GM12878 (cell line): Measurements from ENCODE around the gene ERC1. TPM values are rescaled to one million over a fixed set of nuclear protein-coding genes. Genes with fewer than 3 reads are reported as not detected.
A peak's percentile ranks its signal among the peaks of the same experiment; 100 is the strongest.

Experiments used
- ATAC-seq: fragments of 200-7000 bp; cut with Tn5 transposase; 3 replicates; pipeline ENCODE4 v1.9.1; 2020; ENCODE audit warnings: mild to moderate bottlenecking, moderate library complexity
- BruUV-seq: library from RNA; stranded (reverse); fragments of 400-500 nt; replicated peaks from 2 replicates; lab custom pipeline; 2021; lab: Mats Ljungman, UMichigan
- CTCF ChIA-PET: fragments of 300-600 bp; sonication (Branson Sonifier 250); formaldehyde crosslinking; extraction: SDS; loops from one replicate; lab custom pipeline; 2021; ENCODE audit warnings: inconsistent platforms; lab: Yijun Ruan, JAX
- POLR2A ChIA-PET: fragments of 350-600 bp; formaldehyde crosslinking; extraction: SDS; loops from one replicate; lab custom pipeline; 2021; ENCODE audit warnings: inconsistent platforms; lab: Charles Lee
- RAD21 ChIA-PET: fragments of 300-600 bp; sonication (Branson Sonifier 250); formaldehyde crosslinking; loops from one replicate; lab custom pipeline; 2023; ENCODE audit warnings: antibody characterized with exemption; ENCODE audit not compliant: unreplicated experiment; lab: Charles Lee
- SMC1A ChIA-PET: fragments of 300-600 bp; sonication (Branson Sonifier 250); formaldehyde crosslinking; loops from one replicate; lab custom pipeline; 2023; ENCODE audit not compliant: unreplicated experiment, uncharacterized antibody; lab: Charles Lee
- DNase-seq: peaks from one replicate; pipeline ENCODE4 v3.0.0-alpha.2; 2011; ENCODE audit warnings: low read depth, low spot score
- FAIRE-seq: peaks from 3 replicates; lab custom pipeline; 2011; peaks lifted over from hg19 to GRCh38; lab: Jason Lieb, UNC
- H2AFZ ChIP-seq: 2 replicates; pipeline ENCODE4 v1.6.0; 2011; ENCODE audit warnings: low read depth, low read length, control low read depth; ENCODE audit not compliant: control insufficient read depth
- H3K27ac ChIP-seq: 2 replicates; pipeline ENCODE4 v1.5.1; 2011; ENCODE audit warnings: control low read depth; ENCODE audit not compliant: control insufficient read depth, insufficient read depth
- H3K27me3 ChIP-seq, 2 experiments: replicated peaks in 1 of 2; 2 replicates each; pipeline versions ENCODE4 v1.6.0 to v1.6.1; 2011; ENCODE audit warnings: low read length in 1 of 2; ENCODE audit not compliant: control insufficient read depth in 2 of 2, insufficient read depth in 2 of 2
- H3K36me3 ChIP-seq, 2 experiments: 2 replicates each; pipeline ENCODE4 v1.5.1; 2011; ENCODE audit warnings: low read length in 1 of 2; ENCODE audit not compliant: control insufficient read depth in 2 of 2, insufficient read depth in 2 of 2
- H3K4me1 ChIP-seq: 2 replicates; pipeline ENCODE4 v1.6.1; 2011; ENCODE audit warnings: mild to moderate bottlenecking, low read length, moderate library complexity, mixed read lengths; ENCODE audit not compliant: control insufficient read depth, insufficient read depth
- H3K4me2 ChIP-seq: 2 replicates; pipeline ENCODE4 v1.6.0; 2011; ENCODE audit warnings: control low read depth; ENCODE audit not compliant: control insufficient read depth, insufficient read depth
- H3K4me3 ChIP-seq: fragments of 200-600 bp; sonication (generic); 2 replicates; pipeline ENCODE4 v1.5.1; 2016
- H3K79me2 ChIP-seq: 2 replicates; pipeline ENCODE4 v1.6.0; 2011; ENCODE audit warnings: low read length; ENCODE audit not compliant: control insufficient read depth, insufficient read depth
- H3K9ac ChIP-seq: 2 replicates; pipeline ENCODE4 v1.8.0; 2011; ENCODE audit warnings: low read length, control low read depth, mixed read lengths; ENCODE audit not compliant: control insufficient read depth, insufficient read depth
- H3K9me3 ChIP-seq: replicated peaks from 3 replicates; pipeline ENCODE4 v1.5.1; 2011; ENCODE audit warnings: mild to moderate bottlenecking, low read length; ENCODE audit not compliant: control insufficient read depth, insufficient read depth
- H4K20me1 ChIP-seq: 2 replicates; pipeline ENCODE4 v1.6.0; 2011; ENCODE audit not compliant: control insufficient read depth, insufficient read depth
- ATF7 ChIP-seq: fragments of 450-650 bp; IDR thresholded peaks from 2 replicates; pipeline ENCODE4 v1.6.1; 2016; ENCODE audit warnings: low read depth, mild to moderate bottlenecking
- CBFB ChIP-seq: IDR thresholded peaks from 2 replicates; pipeline ENCODE4 v1.6.1; 2016; ENCODE audit warnings: antibody characterized with exemption, low read depth
- ELK1 ChIP-seq: IDR thresholded peaks from 2 replicates; pipeline ENCODE4 v1.6.1; 2012; ENCODE audit warnings: low read depth, low read length, improper control_type of control experiment
- EP300 ChIP-seq, 2 experiments: fragments of 150-350 bp in 1 of 2; IDR thresholded peaks; 2 replicates each; pipeline ENCODE4 v1.6.1; 2011 to 2012; ENCODE audit warnings: low read depth in 2 of 2, low read length in 2 of 2, borderline replicate concordance in 1 of 2, improper control_type of control experiment in 1 of 2, inconsistent platforms in 1 of 2; ENCODE audit not compliant: control insufficient read depth in 1 of 2
- FOS ChIP-seq: IDR thresholded peaks from 3 replicates; pipeline ENCODE4 v1.6.1; 2011; ENCODE audit warnings: borderline replicate concordance; ENCODE audit not compliant: insufficient read length; ENCODE audit errors: extremely low read depth
- HDAC2 ChIP-seq: fragments of 200-600 bp; sonication (generic); IDR thresholded peaks from 2 replicates; pipeline ENCODE4 v1.6.1; 2017
- KDM1A ChIP-seq: fragments of 200-600 bp; sonication (generic); IDR thresholded peaks from 2 replicates; pipeline ENCODE4 v1.6.1; 2016; ENCODE audit warnings: borderline replicate concordance
- MXI1 ChIP-seq: fragments of 150-350 bp; IDR thresholded peaks from 2 replicates; pipeline ENCODE4 v1.6.1; 2011; ENCODE audit warnings: low read depth, mild to moderate bottlenecking, inconsistent platforms, low read length, improper control_type of control experiment
- PAX8 ChIP-seq: fragments of 450-650 bp; IDR thresholded peaks from 2 replicates; pipeline ENCODE4 v1.6.1; 2017; ENCODE audit warnings: mild to moderate bottlenecking, moderate library complexity
- POLR2AphosphoS5 ChIP-seq: IDR thresholded peaks from 2 replicates; pipeline ENCODE4 v1.6.1; 2011; ENCODE audit warnings: mild to moderate bottlenecking, low read length, inconsistent platforms
- SIN3A ChIP-seq: IDR thresholded peaks from 2 replicates; pipeline ENCODE4 v1.6.1; 2012; ENCODE audit warnings: low read depth, low read length, improper control_type of control experiment
- SKIL ChIP-seq: fragments of 450-650 bp; IDR thresholded peaks from 2 replicates; pipeline ENCODE4 v1.6.1; 2017; ENCODE audit warnings: mild to moderate bottlenecking, low read depth, inconsistent platforms; ENCODE audit not compliant: poor library complexity, severe bottlenecking
- SPI1 ChIP-seq: IDR thresholded peaks from 2 replicates; pipeline ENCODE4 v1.6.1; 2011; ENCODE audit warnings: low read depth, mild to moderate bottlenecking, low read length, moderate library complexity, borderline replicate concordance; ENCODE audit not compliant: insufficient read depth
- SREBF2 ChIP-seq: IDR thresholded peaks from 2 replicates; pipeline ENCODE4 v1.6.1; 2012; ENCODE audit warnings: mild to moderate bottlenecking, low read length
- SRF ChIP-seq, 2 experiments: IDR thresholded peaks; 2 replicates each; pipeline ENCODE4 v1.6.1; 2011; ENCODE audit warnings: low read depth in 2 of 2, low read length in 2 of 2, mild to moderate bottlenecking in 1 of 2, moderate library complexity in 1 of 2
- USF1 ChIP-seq: IDR thresholded peaks from 2 replicates; pipeline ENCODE4 v1.6.1; 2011; ENCODE audit warnings: borderline replicate concordance, low read depth, mild to moderate bottlenecking, moderate library complexity, mixed read lengths, low read length; ENCODE audit not compliant: insufficient read depth; ENCODE audit errors: extremely low read length
- ZNF687 ChIP-seq: fragments of 450-650 bp; IDR thresholded peaks from 2 replicates; pipeline ENCODE4 v1.6.1; 2017; ENCODE audit warnings: mild to moderate bottlenecking, moderate library complexity
- WGBS: methylation state at CpG from one replicate; pipeline ENCODE4 v1.1.6; 2016; ENCODE audit warnings: low lambda C conversion rate; ENCODE audit not compliant: insufficient replicate concordance, insufficient coverage; ENCODE audit errors: missing lambda C conversion rate; 5-methylcytosine and 5-hydroxymethylcytosine counted together
- in situ Hi-C: fragments of 300-500 bp; cut with MboI; formaldehyde crosslinking; loops from 9 replicates; pipeline ENCODE4 v1.14.3; 2018; ENCODE audit warnings: mixed read lengths
- intact Hi-C: fragments of 100-400 bp; cut with micrococcal nuclease; formaldehyde crosslinking; loops from one replicate; pipeline ENCODE4 v1.14.2; 2022; ENCODE audit not compliant: unreplicated experiment
- polyA plus RNA-seq, 11 experiments: library from polyadenylated mRNA; depleted of rRNA in 4 of 11; unstranded in 6 of 11; stranded (reverse) in 5 of 11; fragments of >200 nt; fragmentation: Nextera tagmentation in 4 of 11; fragmentation: Illumina TruSeq in 1 of 11; extraction: Ambion mirVana in 4 of 11; extraction: Trizol in 1 of 11; gene quantifications; 1 replicate in 1 of 11; 2 replicates in 10 of 11; pipeline versions ENCODE4 v1.2.1 to v1.2.3, GENCODE V29; 2011 to 2016; ENCODE audit warnings: inconsistent platforms in 2 of 11, missing spikeins in 2 of 11, low read depth in 1 of 11
- total RNA-seq, 4 experiments: library from RNA; depleted of rRNA in 3 of 4; stranded (reverse); fragments of >200 nt in 3 of 4; fragmentation: Illumina TruSeq in 1 of 4; extraction: Trizol in 1 of 4; gene quantifications; 2 replicates each; pipeline versions ENCODE4 v1.2.1 to v1.2.3, GENCODE V29; 2013 to 2021

ERC1 gene
- total and polyA plus RNA-seq, 10 of the 15 experiments (the other 5 are each of a cell fraction or from before 2014, with no cell fraction given) = 0.75 to 8.0 (median 5.0) TPM

GRCh38 chr12:1272142-1272541, 281.1 kb downstream of the ERC1 start:
- peak; percentile 68 for ATAC-seq
- FAIRE-seq = no peak
- SMC1A ChIA-PET = interaction anchor here (0.8 to 1.1 kb wide), 3 partner anchors 16 to 154 kb away, joined by 3 to 4 read pairs (median 3); no protein-coding TSS in a partner anchor
- no peak for TF ChIP-seq MXI1
- no peak for TF ChIP-seq SREBF2
- TF ChIP-seq ELK1 = no peak
- no peak for TF ChIP-seq ZNF687
- TF ChIP-seq USF1 = no peak
- TF ChIP-seq SRF (IDR thresholded peaks at IDR 0.05; ENCODE audit: low read depth in 2 of 2, low read length in 2 of 2) = no peak
- TF ChIP-seq CBFB = no peak
- no peak for TF ChIP-seq SKIL
- no peak for TF ChIP-seq SIN3A
- TF ChIP-seq HDAC2 = no peak
- TF ChIP-seq FOS = no peak
- TF ChIP-seq EP300 (IDR thresholded peaks at IDR 0.05; ENCODE audit: borderline replicate concordance in 1 of 2, control insufficient read depth in 1 of 2, low read depth in 2 of 2, low read length in 2 of 2) = no peak
- TF ChIP-seq SPI1 = no peak
- TF ChIP-seq KDM1A = no peak
- TF ChIP-seq ATF7 = no peak
- no peak for TF ChIP-seq POLR2AphosphoS5
- TF ChIP-seq PAX8 = no peak

More at GRCh38 chr12:1272142-1272541, 281.1 kb downstream of the ERC1 start:
- CTCF ChIA-PET = interaction anchor here (1.1 kb wide), 1 partner anchor 77 kb away, joined by 3 read pairs; no protein-coding TSS in a partner anchor
- H3K27ac ChIP-seq = no peak overlapping the region
- no peaks in the 10 kb centered on the region for H3K79me2 ChIP-seq
- no peak overlapping the region for H3K4me2 ChIP-seq
- no peaks in the 10 kb centered on the region for H4K20me1 ChIP-seq
- RAD21 ChIA-PET = interaction anchor here (0.8 kb wide), 1 partner anchor 9 kb away, joined by 3 read pairs; no protein-coding TSS in a partner anchor
- no peak overlapping the region for H3K9ac ChIP-seq
- H3K9me3 ChIP-seq = no peaks in the 10 kb centered on the region
- BruUV-seq = no TSS peak
- WGBS = 10% methylated on average over 3 of the region's 3 CpGs
- H3K27me3 ChIP-seq = no peaks in the 10 kb centered on the region
- in situ Hi-C loops = no loop called here
- no peak for DNase-seq
- no peaks in the 10 kb centered on the region for H3K4me1 ChIP-seq
- H2AFZ ChIP-seq = no peak overlapping the region
- H3K4me3 ChIP-seq = no peak overlapping the region
- H3K36me3 ChIP-seq = no peaks in the 10 kb centered on the region
- intact Hi-C loops = no loop called here
- POLR2A ChIA-PET = no interaction called here
